Measurements from ENCODE around the gene CFAP410. TPM values are rescaled to one million over a fixed set of nuclear protein-coding genes. Genes with fewer than 3 reads are reported as not detected.
"Not testable (repeated sequence)": the region's sequence is repeated elsewhere in the genome, so short reads cannot be mapped to it uniquely, and the experiment has no call there.

The CFAP410 gene
- total RNA-seq, 1 donor from 2014 or later = 20.2 TPM

- Histone ChIP-seq H3K27me3 (ENCODE audit: control insufficient read depth, insufficient read depth, low read length) (peaks cover 26% of the 10 kb centered on the region), H3K4me3 (ENCODE audit: low read depth, low read length) (no peak overlapping the region), H3K36me3 (ENCODE audit: control insufficient read depth, insufficient read depth, low read length) (no peaks in the 10 kb centered on the region)
- DNase-seq (ENCODE audit: low read depth) = no peak
- TF ChIP-seq CTCF (IDR thresholded peaks at IDR 0.05; ENCODE audit: insufficient read depth, low read length, poor library complexity, severe bottlenecking) = no peak
Observed at GRCh38 chr21:44366586-44367211, 27.5 kb upstream of the CFAP410 start.

- no peak for TF ChIP-seq CTCF (IDR thresholded peaks at IDR 0.05; ENCODE audit: insufficient read depth, low read length, poor library complexity, severe bottlenecking)
- peaks cover 26% of the 10 kb centered on the region for H3K27me3 ChIP-seq (ENCODE audit: control insufficient read depth, insufficient read depth, low read length)
- DNase-seq (ENCODE audit: low read depth) = no peak
- H3K4me3 ChIP-seq (ENCODE audit: low read depth, low read length) = no peak overlapping the region
- no peaks in the 10 kb centered on the region for H3K36me3 ChIP-seq (ENCODE audit: control insufficient read depth, insufficient read depth, low read length)
Observed at GRCh38 chr21:44365967-44366585, 26.9 kb upstream of the CFAP410 start.

GRCh38 chr21:44365251-44365966, 26.2 kb upstream of the CFAP410 start:
- no peak for DNase-seq (ENCODE audit: low read depth)
- Histone ChIP-seq H3K36me3 (ENCODE audit: control insufficient read depth, insufficient read depth, low read length) (no peaks in the 10 kb centered on the region), H3K27me3 (ENCODE audit: control insufficient read depth, insufficient read depth, low read length) (peaks cover 21% of the 10 kb centered on the region), H3K4me3 (ENCODE audit: low read depth, low read length) (no peak overlapping the region)
- TF ChIP-seq CTCF (IDR thresholded peaks at IDR 0.05; ENCODE audit: insufficient read depth, low read length, poor library complexity, severe bottlenecking) = no peak

GRCh38 chr21:44364151-44365053, 25.2 kb upstream of the CFAP410 start:
- Histone ChIP-seq H3K36me3 (ENCODE audit: control insufficient read depth, insufficient read depth, low read length) (no peaks in the 10 kb centered on the region), H3K4me3 (ENCODE audit: low read depth, low read length) (no peak overlapping the region), H3K27me3 (ENCODE audit: control insufficient read depth, insufficient read depth, low read length) (peaks cover 15% of the 10 kb centered on the region)
- no peak for DNase-seq (ENCODE audit: low read depth)
- no peak for TF ChIP-seq CTCF (IDR thresholded peaks at IDR 0.05; ENCODE audit: insufficient read depth, low read length, poor library complexity, severe bottlenecking)

- Histone ChIP-seq H3K4me3 (ENCODE audit: low read depth, low read length) (no peak overlapping the region), H3K27me3 (ENCODE audit: control insufficient read depth, insufficient read depth, low read length) (peaks cover 6% of the 10 kb centered on the region), H3K36me3 (ENCODE audit: control insufficient read depth, insufficient read depth, low read length) (no peaks in the 10 kb centered on the region)
- TF ChIP-seq CTCF (IDR thresholded peaks at IDR 0.05; ENCODE audit: insufficient read depth, low read length, poor library complexity, severe bottlenecking) = no peak
- DNase-seq (ENCODE audit: low read depth) = no peak
Observed at GRCh38 chr21:44363278-44363677, 24.1 kb upstream of the CFAP410 start.

GRCh38 chr21:44361903-44362302, 22.7 kb upstream of the CFAP410 start:
- H3K36me3 ChIP-seq (ENCODE audit: control insufficient read depth, insufficient read depth, low read length); H3K4me3 ChIP-seq (ENCODE audit: low read depth, low read length); DNase-seq (ENCODE audit: low read depth); H3K27me3 ChIP-seq (ENCODE audit: control insufficient read depth, insufficient read depth, low read length): not testable (repeated sequence)
